ENCODE data around the gene TMEM178B. TPM values are rescaled to one million over a fixed set of nuclear protein-coding genes. Genes with fewer than 3 reads are reported as not detected.

The TMEM178B gene
- total and polyA plus RNA-seq, 9 of the 15 experiments (the other 6 are each of a cell fraction or from before 2014, with no cell fraction given), result under 0.01 to 0.03 (median 0.01) TPM; not detected in 5

GRCh38 chr7:141167381-141167964, 93.6 kb downstream of the TMEM178B start:
- Histone ChIP-seq H3K27ac (ENCODE audit: extremely low read depth, low read depth, low read length) (no peak overlapping the region), H2AFZ (ENCODE audit: low read depth, low read length) (no peak overlapping the region), H3K4me1 (replicated peaks in 1 of 2; ENCODE audit: control insufficient read depth in 2 of 2, insufficient read depth in 2 of 2, low read length in 2 of 2) (no peaks in the 10 kb centered on the region), H3K9me3 (replicated peaks; ENCODE audit: control insufficient read depth, insufficient read depth, low read depth, low read length) (no peaks in the 10 kb centered on the region), H3K9me1 (ENCODE audit: control insufficient read depth, insufficient read depth, low read length) (no peaks in the 10 kb centered on the region), H3K36me3 (ENCODE audit: control insufficient read depth, insufficient read depth, low read length) (no peaks in the 10 kb centered on the region), H3K27me3 (ENCODE audit: control insufficient read depth in 2 of 2, insufficient read depth in 2 of 2, low read length in 2 of 2) (peaks cover 0 to 11% of the 10 kb centered on the region in 2 experiments; a peak in 3 of 5 replicates), H3K79me2 (ENCODE audit: control insufficient read depth, insufficient read depth, low read length) (no peaks in the 10 kb centered on the region), H3K4me3 (no peak overlapping the region), H3K4me2 (ENCODE audit: insufficient read depth, low read length) (no peak overlapping the region), H4K20me1 (replicated peaks; ENCODE audit: control insufficient read depth, insufficient read depth, low read length) (no peaks in the 10 kb centered on the region; the same call in 1 of the 2 replicates), H3K9ac (ENCODE audit: insufficient read depth in 1 of 2, low read depth in 2 of 2, low read length in 2 of 2) (no peak overlapping the region)
- ATAC-seq, result no peak
- DNase-seq (ENCODE audit: extremely low read depth in 1 of 4, low spot score in 3 of 4), result no peak
- TF ChIP-seq HDAC6 (IDR thresholded peaks at IDR 0.05; ENCODE audit: low read depth, low read length) (no peak), YY1 (IDR thresholded peaks at IDR 0.05; ENCODE audit: borderline replicate concordance in 1 of 3, control insufficient read depth in 1 of 3, extremely low read depth in 1 of 3, insufficient read depth in 3 of 3, insufficient read length in 1 of 3, insufficient replicate concordance in 2 of 3, low read depth in 1 of 3, low read length in 2 of 3) (no peak), ILF3 (IDR thresholded peaks at IDR 0.05; ENCODE audit: borderline replicate concordance) (no peak), ZNF121 (CRISPR knock-in tag; conservative IDR thresholded peaks at IDR 0.05) (no peak), PHF20 (IDR thresholded peaks at IDR 0.05; ENCODE audit: partially characterized antibody) (no peak), FOS (IDR thresholded peaks at IDR 0.05; ENCODE audit: extremely low read depth, insufficient read length) (no peak), TRIM24 (IDR thresholded peaks at IDR 0.05) (no peak), ZNF589 (CRISPR knock-in tag; IDR thresholded peaks at IDR 0.05; ENCODE audit: low read depth) (no peak), DMBX1 (CRISPR knock-in tag; IDR thresholded peaks at IDR 0.05; ENCODE audit: borderline replicate concordance) (no peak)
- intact Hi-C loops (cut with micrococcal nuclease) (no loop called here), in situ Hi-C loops (cut with MboI) (no loop called here)
- no peak for FAIRE-seq
- CTCF ChIA-PET (ENCODE audit: low intra/inter-chr PET ratio), result no interaction called here
- WGBS (ENCODE audit: insufficient coverage, low coverage, missing lambda C conversion rate), result 2% methylated on average over 11 of the region's 11 CpGs
- POLR2A ChIA-PET, result interaction anchor here (0.9 kb wide), 1 partner anchor 175 kb away, joined by 3 read pairs; no protein-coding TSS in a partner anchor
- BruUV-seq (replicated peaks), result no TSS peak
